Measurements from ENCODE around the gene TMSB15C. TPM values are rescaled to one million over a fixed set of nuclear protein-coding genes. Genes with fewer than 3 reads are reported as not detected.
"Not testable (repeated sequence)": the region's sequence is repeated elsewhere in the genome, so short reads cannot be mapped to it uniquely, and the experiment has no call there.

TMSB15C gene
- total and polyA plus RNA-seq, 9 donors, result 4.5 to 8.4 (median 5.0) TPM

- H3K9me3 ChIP-seq (replicated peaks; ENCODE audit: control insufficient read depth, low read depth, low read length); H3K36me3 ChIP-seq (ENCODE audit: control insufficient read depth, insufficient read depth, low read length); H3K27ac ChIP-seq (ENCODE audit: low read length); DNase-seq; H3K27me3 ChIP-seq (ENCODE audit: control insufficient read depth, insufficient read depth, low read length); H3K4me3 ChIP-seq (ENCODE audit: low read length); H3K4me1 ChIP-seq (ENCODE audit: control insufficient read depth, insufficient read depth, low read length): not testable (repeated sequence)
- WGBS (ENCODE audit: insufficient coverage), result no CpG with 5 or more reads among the region's 13 CpGs
These were observed 21.1 kb downstream of the TMSB15C start for GRCh38 chrX:104054956-104055355.

GRCh38 chrX:104047171-104047570 is 28.9 kb downstream of the TMSB15C start:
- 84% methylated on average over 13 of the region's 13 CpGs for WGBS (ENCODE audit: insufficient coverage)
- H3K9me3 ChIP-seq (replicated peaks; ENCODE audit: control insufficient read depth, low read depth, low read length), result no peaks in the 10 kb centered on the region
- H3K36me3 ChIP-seq (ENCODE audit: control insufficient read depth, insufficient read depth, low read length), result no peaks in the 10 kb centered on the region
- no peaks in the 10 kb centered on the region for H3K4me1 ChIP-seq (ENCODE audit: control insufficient read depth, insufficient read depth, low read length)
- no peak overlapping the region for H3K27ac ChIP-seq (ENCODE audit: low read length)
- DNase-seq, result no peak
- no peak overlapping the region for H3K4me3 ChIP-seq (ENCODE audit: low read length)
- H3K27me3 ChIP-seq (ENCODE audit: control insufficient read depth, insufficient read depth, low read length), result peaks cover 16% of the 10 kb centered on the region

GRCh38 chrX:104045642-104046041 is 30.4 kb downstream of the TMSB15C start:
- Histone ChIP-seq H3K4me3 (ENCODE audit: low read length) (no peak overlapping the region), H3K4me1 (ENCODE audit: control insufficient read depth, insufficient read depth, low read length) (no peaks in the 10 kb centered on the region), H3K27ac (ENCODE audit: low read length) (no peak overlapping the region), H3K9me3 (replicated peaks; ENCODE audit: control insufficient read depth, low read depth, low read length) (no peaks in the 10 kb centered on the region), H3K36me3 (ENCODE audit: control insufficient read depth, insufficient read depth, low read length) (no peaks in the 10 kb centered on the region), H3K27me3 (ENCODE audit: control insufficient read depth, insufficient read depth, low read length) (peaks cover 16% of the 10 kb centered on the region)
- 82% methylated on average over 5 of the region's 5 CpGs for WGBS (ENCODE audit: insufficient coverage)
- no peak for DNase-seq

GRCh38 chrX:104041003-104041402 is 35.0 kb downstream of the TMSB15C start:
- WGBS (ENCODE audit: insufficient coverage), result no CpG with 5 or more reads among the region's 4 CpGs

GRCh38 chrX:104039689-104040505 is 36.1 kb downstream of the TMSB15C start, which contains the start of gene H2BW2:
Gene H2BW2 (plus strand): TSS chrX:104039956. CDS start chrX:104039995, 39 bp downstream.
- 88% methylated on average over 37 of the region's 39 CpGs for WGBS (ENCODE audit: insufficient coverage)
- no peak for DNase-seq
- H3K27ac ChIP-seq (ENCODE audit: low read length), result no peak within 1 kb of the TSS
- no peaks in the 10 kb centered on the region for H3K4me1 ChIP-seq (ENCODE audit: control insufficient read depth, insufficient read depth, low read length)
- H3K4me3 ChIP-seq (ENCODE audit: low read length), result no peak within 1 kb of the TSS
- peaks cover 13% of the 10 kb centered on the region for H3K27me3 ChIP-seq (ENCODE audit: control insufficient read depth, insufficient read depth, low read length)
- H3K9me3 ChIP-seq (replicated peaks; ENCODE audit: control insufficient read depth, low read depth, low read length), result no peaks in the 10 kb centered on the region
- H3K36me3 ChIP-seq (ENCODE audit: control insufficient read depth, insufficient read depth, low read length), result no peaks in the 10 kb centered on the region

More at GRCh38 chrX:104041003-104041402, 35.0 kb downstream of the TMSB15C start:
- no peaks in the 10 kb centered on the region for H3K36me3 ChIP-seq (ENCODE audit: control insufficient read depth, insufficient read depth, low read length)
- H3K4me1 ChIP-seq (ENCODE audit: control insufficient read depth, insufficient read depth, low read length), result no peaks in the 10 kb centered on the region
- no peak for DNase-seq
- H3K9me3 ChIP-seq (replicated peaks; ENCODE audit: control insufficient read depth, low read depth, low read length), result no peaks in the 10 kb centered on the region
- H3K27me3 ChIP-seq (ENCODE audit: control insufficient read depth, insufficient read depth, low read length), result peaks cover 13% of the 10 kb centered on the region
- no peak overlapping the region for H3K4me3 ChIP-seq (ENCODE audit: low read length)
- no peak overlapping the region for H3K27ac ChIP-seq (ENCODE audit: low read length)

Other genes with a start within 250 kb of the TMSB15C start
- gene RAB9B, start 244.0 kb downstream of the TMSB15C start, total RNA-seq, result 20.0 TPM
- gene RAB9B, start 244.0 kb downstream of the TMSB15C start, polyA plus RNA-seq (ENCODE audit: insufficient read depth in 1 of 8, insufficient read length in 8 of 8, low replicate concordance in 1 of 8), result 10 to 100 TPM; 17.0 to 27.4 (median 22.6) TPM
- gene TMSB15B, start 113.6 kb downstream of the TMSB15C start, total RNA-seq, result 11.3 TPM
- 10 to 100 TPM in 6 of 8 donors, 1 to 10 TPM in 2; 8.2 to 13.9 (median 11.0) TPM for gene TMSB15B, start 113.6 kb downstream of the TMSB15C start, polyA plus RNA-seq (ENCODE audit: insufficient read depth in 1 of 8, insufficient read length in 8 of 8, low replicate concordance in 1 of 8)
- not detected for gene H2BW1, start 62.5 kb downstream of the TMSB15C start, total RNA-seq
- not detected for gene H2BW1, start 62.5 kb downstream of the TMSB15C start, polyA plus RNA-seq (ENCODE audit: insufficient read depth in 1 of 8, insufficient read length in 8 of 8, low replicate concordance in 1 of 8)
- gene H2BW2, start 36.3 kb downstream of the TMSB15C start, total RNA-seq, result not detected
- under 1 TPM; 0.26 to 0.83 (median 0.44) TPM for gene H2BW2, start 36.3 kb downstream of the TMSB15C start, polyA plus RNA-seq (ENCODE audit: insufficient read depth in 1 of 8, insufficient read length in 8 of 8, low replicate concordance in 1 of 8)
- gene ZCCHC18, start 36.3 kb upstream of the TMSB15C start, total RNA-seq, result 2.3 TPM
- 1 to 10 TPM; 2.1 to 3.5 (median 2.5) TPM for gene ZCCHC18, start 36.3 kb upstream of the TMSB15C start, polyA plus RNA-seq (ENCODE audit: insufficient read depth in 1 of 8, insufficient read length in 8 of 8, low replicate concordance in 1 of 8)
- 8.8 TPM for gene SLC25A53, start 80.8 kb upstream of the TMSB15C start, total RNA-seq
- 1 to 10 TPM; 3.1 to 7.2 (median 6.5) TPM for gene SLC25A53, start 80.8 kb upstream of the TMSB15C start, polyA plus RNA-seq (ENCODE audit: insufficient read depth in 1 of 8, insufficient read length in 8 of 8, low replicate concordance in 1 of 8)
- 11.8 TPM for gene FAM199X, start 90.2 kb upstream of the TMSB15C start, total RNA-seq
- 10 to 100 TPM; 10.4 to 16.4 (median 14.0) TPM for gene FAM199X, start 90.2 kb upstream of the TMSB15C start, polyA plus RNA-seq (ENCODE audit: insufficient read depth in 1 of 8, insufficient read length in 8 of 8, low replicate concordance in 1 of 8)
- not detected for gene ESX1, start 178.7 kb upstream of the TMSB15C start, total RNA-seq
- not detected for gene ESX1, start 178.7 kb upstream of the TMSB15C start, polyA plus RNA-seq (ENCODE audit: insufficient read depth in 1 of 8, insufficient read length in 8 of 8, low replicate concordance in 1 of 8)

Measured in muscle of leg (tissue), 11 donors.